Pancreas (tissue), 10 donors: ENCODE data around the gene CD44. TPM values are rescaled to one million over a fixed set of nuclear protein-coding genes. Genes with fewer than 3 reads are reported as not detected.

Source experiments
- ATAC-seq, 4 donors: fragments of 200-7000 bp; cut with Tn5 transposase; one replicate each; pipeline versions ENCODE4 v1.8.0 to v1.9.1; 2020; ENCODE audit warnings: mild to moderate bottlenecking in 4 of 4, moderate library complexity in 4 of 4
- DNase-seq, 6 donors: peaks; one replicate each; pipeline ENCODE4 v3.0.0-alpha.2; 2020
- FAIRE-seq: peaks from 2 replicates; lab custom pipeline; 2012; peaks lifted over from hg19 to GRCh38; lab: Jason Lieb, UNC
- H3K27ac ChIP-seq, 4 donors: fragments of 200-600 bp; sonication (generic); 1 replicate in 3 of 4; 2 replicates in 1 of 4; pipeline versions ENCODE4 v1.5.0 to v1.8.0; 2020
- H3K27me3 ChIP-seq, 4 donors: fragments of 200-600 bp; one replicate each; pipeline ENCODE4 v1.8.0; 2021
- H3K36me3 ChIP-seq, 3 donors: fragments of 200-600 bp; sonication (generic) in 1 of 3; one replicate each; pipeline versions ENCODE4 v1.5.0 to v1.8.0; 2020 to 2021
- H3K4me1 ChIP-seq, 3 donors: fragments of 200-600 bp; one replicate each; pipeline ENCODE4 v1.8.0; 2021
- H3K4me3 ChIP-seq, 4 donors: fragments of 200-600 bp; sonication (generic) in 2 of 4; one replicate each; pipeline versions ENCODE4 v1.5.0 to v1.8.0; 2020 to 2021
- H3K9me3 ChIP-seq, 4 donors: fragments of 200-600 bp; one replicate each; pipeline ENCODE4 v1.8.0; 2021
- WGBS, 2 donors: extraction: QIAGEN DNeasy Blood & Tissue Kit; methylation state at CpG; one replicate each; pipeline ENCODE4 v1.1.7; 2013; 5-methylcytosine and 5-hydroxymethylcytosine counted together
- intact Hi-C, 3 donors: fragments of 100-400 bp; cut with DNase I; formaldehyde crosslinking; loops; one replicate each; pipeline versions ENCODE4 v1.11.1 to v1.14.2; 2022
- polyA plus RNA-seq, 2 donors: library from polyadenylated mRNA; stranded (reverse); fragments of 200-250 nt; gene quantifications; one replicate each; pipeline ENCODE4 v1.2.3, GENCODE V29; 2013
- total RNA-seq, 6 donors: library from RNA; stranded (reverse); fragmentation: NEBNext Ultra II Directional in 4 of 6; extraction: Animal tissue kit (Norgen Biotek cat#: 25700) in 4 of 6; gene quantifications; one replicate each; pipeline versions ENCODE4 v1.2.1 to v1.2.4, GENCODE V29; 2021 to 2023
- TF ChIP-seq, protein P1 (sequence below), 4 donors: fragments of 200-600 bp; sonication (generic) in 3 of 4; IDR thresholded peaks; one replicate each; pipeline versions ENCODE4 v1.5.0 to v1.8.0; 2021; ENCODE audit warnings: antibody characterized with exemption in 4 of 4
- donor health status: healthy with polysubstance abuse.
- donor health status: DM: no; HTN: no; CAD: no; lungs with moderate emphysema.
- donor health status: DM: no; HTN: no; CAD: no.
- donor health status: control.
- donor health status: control.
- donor health status: Bipolar disorder and iron deficiency.
- donor health status: DM: yes; HTN: yes; CAD: no.
- donor health status: DM: no; HTN: no; CAD: no.
- donor health status: DM: no; HTN: no; CAD: no.
- donor health status: DM: yes; HTN: yes; CAD: no.

Gene CD44
- total and polyA plus RNA-seq, 8 donors: 133 to 677 (median 375) TPM

DNA sequence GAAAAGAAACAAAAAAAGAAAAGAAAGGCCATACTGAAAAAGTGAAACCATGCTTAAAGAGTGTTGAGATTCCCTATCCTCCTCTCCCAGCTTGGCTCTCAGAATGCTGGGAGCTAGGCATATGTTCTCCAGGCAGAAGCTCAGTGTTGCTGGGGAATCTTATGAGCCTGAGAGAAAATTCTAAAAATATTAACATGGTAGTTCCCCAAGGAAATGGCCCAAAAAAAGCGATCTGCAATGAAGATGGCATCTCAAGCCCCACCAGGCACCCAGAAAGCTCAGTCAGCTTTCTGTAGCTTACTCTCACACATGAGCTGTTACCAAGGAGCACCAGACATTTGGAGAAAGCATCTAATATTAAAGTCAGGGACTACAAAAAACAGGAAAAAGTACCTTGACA, 94.5 kb downstream of the CD44 start:
- H3K36me3 ChIP-seq: peaks cover 0 to 15% (median 3%) of the 10 kb centered on the region in 3 donors
- intact Hi-C loops: no loop called here
- 92 to 100% methylated on average over 1 of the region's 1 CpG for WGBS, 2 donors
- no peaks in the 10 kb centered on the region for H3K9me3 ChIP-seq
- FAIRE-seq: no peak
- no peak for DNase-seq
- no peak for ATAC-seq
- H3K4me3 ChIP-seq: no peak overlapping the region
- TF ChIP-seq, protein P1, sequence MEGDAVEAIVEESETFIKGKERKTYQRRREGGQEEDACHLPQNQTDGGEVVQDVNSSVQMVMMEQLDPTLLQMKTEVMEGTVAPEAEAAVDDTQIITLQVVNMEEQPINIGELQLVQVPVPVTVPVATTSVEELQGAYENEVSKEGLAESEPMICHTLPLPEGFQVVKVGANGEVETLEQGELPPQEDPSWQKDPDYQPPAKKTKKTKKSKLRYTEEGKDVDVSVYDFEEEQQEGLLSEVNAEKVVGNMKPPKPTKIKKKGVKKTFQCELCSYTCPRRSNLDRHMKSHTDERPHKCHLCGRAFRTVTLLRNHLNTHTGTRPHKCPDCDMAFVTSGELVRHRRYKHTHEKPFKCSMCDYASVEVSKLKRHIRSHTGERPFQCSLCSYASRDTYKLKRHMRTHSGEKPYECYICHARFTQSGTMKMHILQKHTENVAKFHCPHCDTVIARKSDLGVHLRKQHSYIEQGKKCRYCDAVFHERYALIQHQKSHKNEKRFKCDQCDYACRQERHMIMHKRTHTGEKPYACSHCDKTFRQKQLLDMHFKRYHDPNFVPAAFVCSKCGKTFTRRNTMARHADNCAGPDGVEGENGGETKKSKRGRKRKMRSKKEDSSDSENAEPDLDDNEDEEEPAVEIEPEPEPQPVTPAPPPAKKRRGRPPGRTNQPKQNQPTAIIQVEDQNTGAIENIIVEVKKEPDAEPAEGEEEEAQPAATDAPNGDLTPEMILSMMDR (IDR thresholded peaks at IDR 0.05): no peak
- H3K4me1 ChIP-seq: peaks cover 11 to 46% (median 31%) of the 10 kb centered on the region in 3 donors
- H3K27ac ChIP-seq: peak overlapping the region in 1 of 4 donors; percentile 63
- H3K27me3 ChIP-seq: no peaks in the 10 kb centered on the region

DNA sequence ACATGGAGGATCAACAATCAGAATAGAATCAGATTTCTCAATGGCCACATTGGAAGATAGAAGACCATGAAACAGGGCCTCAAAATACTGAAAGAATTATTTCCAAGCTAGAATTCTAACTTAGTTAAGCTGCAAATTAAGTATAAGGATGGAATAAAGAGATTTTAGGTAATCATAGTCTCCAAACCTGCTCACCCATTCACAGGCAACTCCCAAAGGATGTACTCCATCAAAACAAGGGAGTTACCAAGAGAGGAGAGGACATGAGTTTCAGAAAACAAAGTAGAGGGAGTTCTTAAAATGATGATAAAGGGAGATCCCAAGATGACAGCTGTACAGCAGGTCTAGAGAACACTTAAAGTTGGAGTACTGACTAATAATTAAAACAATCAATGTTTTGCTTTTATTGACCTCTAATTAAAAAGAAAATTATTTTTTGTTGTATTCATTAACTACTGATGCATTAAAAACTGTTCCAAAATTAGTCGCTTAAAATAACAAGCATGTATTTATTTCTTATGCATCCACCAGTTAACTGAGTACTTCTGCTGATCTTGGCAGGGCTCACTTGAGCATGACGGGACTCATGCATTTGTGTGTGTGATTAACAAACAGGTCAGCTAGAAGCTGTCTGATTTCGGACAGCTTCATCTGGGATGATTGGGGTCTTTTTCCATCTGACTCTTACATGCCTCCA, 95.6 kb downstream of the CD44 start:
- no peak for FAIRE-seq
- 89 to 90% methylated on average over 3 of the region's 3 CpGs for WGBS, 2 donors
- no peak for DNase-seq
- peaks cover 0 to 12% (median 3%) of the 10 kb centered on the region in 3 donors for H3K36me3 ChIP-seq
- H3K9me3 ChIP-seq: no peaks in the 10 kb centered on the region
- H3K4me3 ChIP-seq: no peak overlapping the region
- TF ChIP-seq, protein P1 (IDR thresholded peaks at IDR 0.05): no peak
- H3K27me3 ChIP-seq: no peaks in the 10 kb centered on the region
- peak overlapping the region in 2 of 4 donors; percentile 63 to 64 for H3K27ac ChIP-seq
- H3K4me1 ChIP-seq: peaks cover 11 to 56% (median 42%) of the 10 kb centered on the region in 3 donors
- intact Hi-C loops: no loop called here
- no peak for ATAC-seq

DNA sequence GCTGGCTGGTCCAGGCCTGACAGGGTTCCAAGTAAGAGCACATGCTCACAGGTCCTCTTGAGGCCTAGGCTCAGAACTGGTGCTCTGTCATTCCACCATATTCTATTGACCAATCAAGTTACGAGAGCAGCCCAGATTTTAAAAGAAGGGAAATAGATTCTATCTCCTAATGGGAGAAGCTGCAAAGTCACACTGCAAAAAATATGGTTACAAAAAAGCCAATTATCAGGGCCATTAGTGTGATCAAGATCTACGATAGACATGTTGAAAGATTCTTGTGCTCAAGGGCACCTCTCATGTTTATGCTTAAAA, 96.1 kb downstream of the CD44 start:
- Histone ChIP-seq H3K4me1 (peaks cover 11 to 56% (median 43%) of the 10 kb centered on the region in 3 donors), H3K4me3 (no peak overlapping the region), H3K36me3 (peaks cover 0 to 7% (median under 1%) of the 10 kb centered on the region in 3 donors), H3K27ac (peak overlapping the region in 3 of 4 donors; percentile 63 to 66 (median 64)), H3K27me3 (no peaks in the 10 kb centered on the region), H3K9me3 (no peaks in the 10 kb centered on the region)
- 83 to 87% methylated on average over 2 of the region's 2 CpGs for WGBS, 2 donors
- no peak for FAIRE-seq
- DNase-seq: no peak
- TF ChIP-seq, protein P1 (IDR thresholded peaks at IDR 0.05): no peak
- intact Hi-C loops: no loop called here
- ATAC-seq: no peak

DNA sequence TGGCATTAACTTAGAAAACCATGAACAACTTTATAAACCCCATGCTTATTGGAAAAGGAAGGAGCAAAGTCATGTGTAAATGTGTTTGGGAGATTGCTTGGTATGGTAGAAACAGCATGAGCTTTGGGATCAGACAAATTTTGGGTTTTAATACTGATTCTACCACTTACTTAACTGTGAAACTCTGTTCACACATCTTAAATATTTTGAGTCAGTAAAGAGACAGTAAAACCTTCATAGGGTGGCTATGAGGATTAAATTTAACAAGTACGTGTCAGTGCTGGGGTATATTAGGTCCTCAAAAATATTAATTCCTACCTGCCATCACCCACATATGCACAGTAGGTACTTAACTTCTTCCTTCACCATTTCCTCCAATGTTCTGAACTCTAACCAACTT, 96.5 kb downstream of the CD44 start:
- 36 to 40% methylated on average over 1 of the region's 1 CpG for WGBS, 2 donors
- ATAC-seq: no peak
- H3K4me1 ChIP-seq: peaks cover 11 to 56% (median 43%) of the 10 kb centered on the region in 3 donors
- H3K36me3 ChIP-seq: peaks cover 0 to 3% (median 0%) of the 10 kb centered on the region in 3 donors
- no peak overlapping the region for H3K4me3 ChIP-seq
- TF ChIP-seq, protein P1 (IDR thresholded peaks at IDR 0.05): no peak
- H3K9me3 ChIP-seq: no peaks in the 10 kb centered on the region
- H3K27me3 ChIP-seq: no peaks in the 10 kb centered on the region
- no peak for DNase-seq
- intact Hi-C loops: no loop called here
- H3K27ac ChIP-seq: peak overlapping the region; percentile 23 to 66 (median 64)
- no peak for FAIRE-seq
